Fibroblast of lung (primary cell): Measurements from ENCODE around the gene EPB41.
"Not testable (repeated sequence)": the region's sequence is repeated elsewhere in the genome, so short reads cannot be mapped to it uniquely, and the experiment has no call there.

Experiments
- CTCF ChIP-seq, 2 donors: IDR thresholded peaks in 1 of 2; conservative IDR thresholded peaks in 1 of 2; 1 replicate in 1 of 2; 2 replicates in 1 of 2; pipeline ENCODE4 v1.5.1; 2011 to 2012; ENCODE audit warnings: low read length in 2 of 2, control low read depth in 1 of 2, inconsistent platforms in 1 of 2, low read depth in 1 of 2, mild to moderate bottlenecking in 1 of 2
- EZH2 ChIP-seq: IDR thresholded peaks from 2 replicates; pipeline ENCODE4 v1.5.1; 2012; ENCODE audit warnings: low read length, control low read depth, mild to moderate bottlenecking; ENCODE audit errors: missing control alignments

GRCh38 chr1:28875134-28875533 lies 39.2 kb upstream of the EPB41 start:
- TF ChIP-seq CTCF (conservative IDR thresholded peaks at IDR 0.05 in 1 of 2, IDR thresholded peaks at IDR 0.05 in 1 of 2; ENCODE audit: low read depth in 1 of 2, low read length in 2 of 2); EZH2: not testable (repeated sequence)
